Hepatocyte (in vitro differentiated cells): ENCODE measurements around the gene TEAD1. TPM values are rescaled to one million over a fixed set of nuclear protein-coding genes. Genes with fewer than 3 reads are reported as not detected.
A peak's percentile ranks its signal among the peaks of the same experiment; 100 is the strongest.
"Not testable (repeated sequence)": the region's sequence is repeated elsewhere in the genome, so short reads cannot be mapped to it uniquely, and the experiment has no call there.

ENCODE experiments used
- DNase-seq: peaks from one replicate; pipeline ENCODE4 v3.0.0-alpha.2; 2016; ENCODE audit warnings: low spot score
- H2AFZ ChIP-seq: fragments of 200-600 bp; sonication (generic); 2 replicates; pipeline ENCODE4 v1.6.0; 2016; ENCODE audit warnings: antibody characterized with exemption, mild to moderate bottlenecking
- H3K27ac ChIP-seq: fragments of 200-600 bp; sonication (generic); 2 replicates; pipeline ENCODE4 v1.5.1; 2016; ENCODE audit warnings: mild to moderate bottlenecking
- H3K27me3 ChIP-seq: fragments of 200-600 bp; sonication (generic); 2 replicates; pipeline ENCODE4 v1.6.1; 2016
- H3K36me3 ChIP-seq: fragments of 200-600 bp; sonication (generic); replicated peaks from 2 replicates; pipeline ENCODE4 v1.5.1; 2016; ENCODE audit warnings: low read depth; ENCODE audit not compliant: insufficient read depth
- H3K4me1 ChIP-seq: fragments of 200-600 bp; sonication (generic); 2 replicates; pipeline ENCODE4 v1.5.1; 2016; ENCODE audit warnings: mild to moderate bottlenecking, moderate library complexity; ENCODE audit not compliant: insufficient read depth
- H3K4me2 ChIP-seq: fragments of 200-600 bp; sonication (generic); 2 replicates; pipeline ENCODE4 v1.6.0; 2016
- H3K4me3 ChIP-seq: fragments of 200-600 bp; sonication (generic); 2 replicates; pipeline ENCODE4 v1.5.1; 2016; ENCODE audit warnings: mild to moderate bottlenecking
- H3K79me2 ChIP-seq: fragments of 200-600 bp; sonication (generic); 2 replicates; pipeline ENCODE4 v1.6.0; 2017; ENCODE audit warnings: mild to moderate bottlenecking
- H3K9me2 ChIP-seq: fragments of 200-600 bp; sonication (generic); replicated peaks from 2 replicates; pipeline ENCODE4 v1.6.0; 2017; ENCODE audit warnings: mild to moderate bottlenecking; ENCODE audit not compliant: insufficient read depth
- H3K9me3 ChIP-seq: fragments of 200-600 bp; sonication (generic); 2 replicates; pipeline ENCODE4 v1.5.1; 2016; ENCODE audit warnings: low read depth, mild to moderate bottlenecking
- H4K20me1 ChIP-seq: fragments of 200-600 bp; sonication (generic); 2 replicates; pipeline ENCODE4 v1.6.0; 2016; ENCODE audit warnings: mild to moderate bottlenecking; ENCODE audit not compliant: insufficient read depth, poor library complexity, severe bottlenecking
- CTCF ChIP-seq: fragments of 200-600 bp; sonication (generic); IDR thresholded peaks from 2 replicates; pipeline ENCODE4 v1.5.1; 2016; ENCODE audit warnings: antibody characterized with exemption, mild to moderate bottlenecking; ENCODE audit not compliant: poor library complexity
- EZH2 ChIP-seq: fragments of 200-600 bp; sonication (generic); IDR thresholded peaks from 2 replicates; pipeline ENCODE4 v1.6.1; 2016; ENCODE audit warnings: antibody characterized with exemption, mild to moderate bottlenecking, borderline replicate concordance
- EZH2phosphoT487 ChIP-seq: fragments of 200-600 bp; sonication (generic); IDR thresholded peaks from one replicate; pipeline ENCODE4 v1.6.1; 2018; ENCODE audit warnings: antibody characterized with exemption, mild to moderate bottlenecking, low read depth, moderate library complexity; ENCODE audit not compliant: unreplicated experiment, severe bottlenecking
- WGBS: methylation state at CpG from one replicate; pipeline ENCODE4 v1.1.6; 2016; ENCODE audit warnings: low lambda C conversion rate; ENCODE audit errors: missing lambda C conversion rate; 5-methylcytosine and 5-hydroxymethylcytosine counted together
- polyA plus RNA-seq: library from polyadenylated mRNA; unstranded; fragments of >200 nt; fragmentation: Nextera tagmentation; extraction: Ambion mirVana; gene quantifications from 2 replicates; pipeline ENCODE4 v1.2.1, GENCODE V29; 2016
- total RNA-seq: library from RNA; depleted of rRNA; stranded (reverse); fragments of >200 nt; gene quantifications from 2 replicates; pipeline ENCODE4 v1.2.3, GENCODE V29; 2014

Gene TEAD1
- total and polyA plus RNA-seq, 2 experiments from 2014 or later: 37.2 to 82.2 TPM

- Histone ChIP-seq H3K4me2 (no peak overlapping the region), H3K27ac (peak overlapping the region; percentile 32), H3K9me3 (no peaks in the 10 kb centered on the region), H3K27me3 (no peaks in the 10 kb centered on the region), H3K4me3 (no peak overlapping the region), H3K79me2 (peaks cover 100% of the 10 kb centered on the region), H2AFZ (no peak overlapping the region), H3K9me2 (no peaks in the 10 kb centered on the region), H4K20me1 (peaks cover 34% of the 10 kb centered on the region), H3K4me1 (peaks cover 26% of the 10 kb centered on the region), H3K36me3 (no peaks in the 10 kb centered on the region)
- no peak for TF ChIP-seq EZH2phosphoT487
- TF ChIP-seq CTCF: no peak
- no peak for TF ChIP-seq EZH2
- WGBS: 97% methylated on average over 2 of the region's 2 CpGs
- no peak for DNase-seq
Observed at GRCh38 chr11:12757416-12757815, 83.2 kb downstream of the TEAD1 start.

- Histone ChIP-seq H3K79me2 (peaks cover 100% of the 10 kb centered on the region), H4K20me1 (peaks cover 35% of the 10 kb centered on the region)
- 98% methylated on average over 6 of the region's 6 CpGs for WGBS
Observed at GRCh38 chr11:12758117-12758516, 83.9 kb downstream of the TEAD1 start.

GRCh38 chr11:12761029-12761428 is 86.8 kb downstream of the TEAD1 start:
- H4K20me1 ChIP-seq: peaks cover 26% of the 10 kb centered on the region
- H3K79me2 ChIP-seq: peaks cover 94% of the 10 kb centered on the region
- H3K9me3 ChIP-seq: no peaks in the 10 kb centered on the region
- no peak overlapping the region for H3K4me2 ChIP-seq
- WGBS: 75% methylated on average over 3 of the region's 3 CpGs
- H3K4me3 ChIP-seq: no peak overlapping the region
- H3K9me2 ChIP-seq: no peaks in the 10 kb centered on the region
- H3K4me1 ChIP-seq: peaks cover 24% of the 10 kb centered on the region
- TF ChIP-seq EZH2 (no peak), CTCF (peak; percentile 39)
- no peak overlapping the region for H2AFZ ChIP-seq
- no peak for DNase-seq
- no peaks in the 10 kb centered on the region for H3K27me3 ChIP-seq
- H3K36me3 ChIP-seq: no peaks in the 10 kb centered on the region
- H3K27ac ChIP-seq: no peak overlapping the region

More at GRCh38 chr11:12758117-12758516, 83.9 kb downstream of the TEAD1 start:
- not testable (repeated sequence) for H3K4me2 ChIP-seq, H3K36me3 ChIP-seq, H2AFZ ChIP-seq, H3K27ac ChIP-seq, H3K4me3 ChIP-seq, H3K9me2 ChIP-seq, H3K27me3 ChIP-seq, DNase-seq, H3K9me3 ChIP-seq
- H3K4me1 ChIP-seq: peaks cover 31% of the 10 kb centered on the region

- Histone ChIP-seq H3K4me1 (peaks cover 23% of the 10 kb centered on the region), H4K20me1 (peaks cover 22% of the 10 kb centered on the region), H2AFZ (no peak overlapping the region), H3K36me3 (no peaks in the 10 kb centered on the region), H3K27ac (peak overlapping the region; percentile 37), H3K9me2 (no peaks in the 10 kb centered on the region), H3K27me3 (no peaks in the 10 kb centered on the region), H3K79me2 (peaks cover 93% of the 10 kb centered on the region), H3K4me3 (no peak overlapping the region), H3K4me2 (peak overlapping the region; percentile 51), H3K9me3 (no peaks in the 10 kb centered on the region)
- TF ChIP-seq EZH2phosphoT487 (no peak), CTCF (no peak)
- no peak for DNase-seq
- 49% methylated on average over 5 of the region's 5 CpGs for WGBS
Observed at GRCh38 chr11:12762278-12762677, 88.1 kb downstream of the TEAD1 start.
